Measurements from ENCODE around the gene MAGI2.

The MAGI2 gene

GRCh38 chr7:78489476-78490240, 963.8 kb downstream of the MAGI2 start:
- DNase-seq (ENCODE audit: extremely low read depth, low read depth), result no peak
- no peak overlapping the region for H3K4me3 ChIP-seq (replicated peaks; ENCODE audit: low read depth, low read length)
- no peak for TF ChIP-seq CTCF (IDR thresholded peaks at IDR 0.05; ENCODE audit: low read depth, low read length, missing control alignments)

DNA sequence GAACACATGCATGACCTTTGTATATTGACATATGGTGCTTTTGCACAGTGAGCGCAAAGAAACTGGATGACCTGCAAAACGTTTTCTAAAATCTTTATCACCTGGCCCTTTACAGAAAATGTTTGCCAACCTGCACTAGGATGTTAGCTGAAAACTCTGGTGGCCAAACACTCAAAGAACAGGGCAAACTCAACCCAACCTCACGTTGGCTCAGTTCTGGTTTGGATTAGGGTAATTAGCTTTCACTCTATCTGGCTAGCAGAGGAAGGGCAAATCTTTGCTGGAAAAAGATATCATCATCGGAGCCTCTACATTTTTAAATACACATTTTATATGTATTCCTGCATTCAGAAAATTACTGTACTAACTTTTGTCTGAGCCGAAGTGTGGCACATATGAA, 966.0 kb downstream of the MAGI2 start:
- no peak overlapping the region for H3K4me3 ChIP-seq (replicated peaks; ENCODE audit: low read depth, low read length)
- no peak for TF ChIP-seq CTCF (IDR thresholded peaks at IDR 0.05; ENCODE audit: low read depth, low read length, missing control alignments)
- no peak for DNase-seq (ENCODE audit: extremely low read depth, low read depth)

DNA sequence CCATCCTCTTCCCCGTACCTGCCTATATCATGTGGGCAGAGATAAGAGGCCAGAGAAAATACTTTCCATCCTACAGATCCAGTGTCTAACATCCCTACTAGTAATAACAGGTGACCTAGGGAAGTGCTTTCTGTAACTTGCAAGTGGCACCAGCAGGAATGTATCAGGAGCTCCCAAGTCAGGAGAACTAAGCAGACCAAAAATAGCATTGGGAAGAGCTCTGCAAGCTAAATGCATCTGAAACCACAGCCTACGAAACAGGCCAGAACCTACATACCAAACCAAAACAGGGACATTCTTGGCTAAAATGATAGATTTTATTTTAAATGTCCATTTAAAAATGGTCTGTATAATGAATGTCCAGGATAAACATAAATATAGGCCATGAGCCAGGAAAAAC, 974.1 kb downstream of the MAGI2 start:
- DNase-seq (ENCODE audit: extremely low read depth, low read depth), result no peak
- no peak overlapping the region for H3K4me3 ChIP-seq (replicated peaks; ENCODE audit: low read depth, low read length)
- no peak for TF ChIP-seq CTCF (IDR thresholded peaks at IDR 0.05; ENCODE audit: low read depth, low read length, missing control alignments)

GRCh38 chr7:78476851-78477405, 976.5 kb downstream of the MAGI2 start:
- no peak for TF ChIP-seq CTCF (IDR thresholded peaks at IDR 0.05; ENCODE audit: low read depth, low read length, missing control alignments)
- no peak for DNase-seq (ENCODE audit: extremely low read depth, low read depth)
- H3K4me3 ChIP-seq (replicated peaks; ENCODE audit: low read depth, low read length), result no peak overlapping the region

DNA sequence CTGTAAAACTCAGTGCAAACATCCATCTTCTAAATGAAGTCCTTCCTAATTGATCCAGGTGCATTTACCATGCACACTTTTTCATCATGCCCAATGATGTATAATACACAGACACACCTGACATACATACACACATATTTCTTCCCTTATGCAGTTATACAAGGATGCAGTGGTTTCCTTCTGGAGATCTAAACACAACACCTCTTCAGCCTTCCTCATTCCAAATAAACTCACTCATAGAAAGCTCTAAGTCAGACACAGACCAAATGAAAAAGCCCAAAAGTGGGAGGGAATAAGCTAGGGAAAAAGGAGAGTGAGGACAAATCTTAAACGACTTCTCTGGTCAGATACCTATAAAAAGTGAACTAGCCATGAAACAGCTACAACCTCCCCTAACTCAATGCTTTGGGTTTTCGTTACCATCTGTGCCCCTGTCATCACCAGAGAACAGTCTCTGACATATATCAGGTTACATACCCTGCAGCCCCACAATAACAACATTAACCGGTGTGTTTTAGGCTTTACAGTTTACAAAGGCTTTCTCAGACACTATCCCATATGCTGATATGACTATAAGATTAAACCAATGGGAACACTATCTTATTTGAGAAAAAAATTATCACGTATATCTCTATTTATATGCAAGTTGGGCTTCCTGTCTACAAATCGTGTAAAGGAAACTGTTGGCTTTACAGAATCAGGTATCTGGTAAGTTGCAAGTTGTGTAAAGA, 979.7 kb downstream of the MAGI2 start:
- no peak for TF ChIP-seq CTCF (IDR thresholded peaks at IDR 0.05; ENCODE audit: low read depth, low read length, missing control alignments)
- no peak overlapping the region for H3K4me3 ChIP-seq (replicated peaks; ENCODE audit: low read depth, low read length)
- DNase-seq (ENCODE audit: extremely low read depth, low read depth), result no peak

- no peak overlapping the region for H3K4me3 ChIP-seq (replicated peaks; ENCODE audit: low read depth, low read length)
- DNase-seq (ENCODE audit: extremely low read depth, low read depth), result peak; percentile 20
- no peak for TF ChIP-seq CTCF (IDR thresholded peaks at IDR 0.05; ENCODE audit: low read depth, low read length, missing control alignments)
Measured at GRCh38 chr7:78473021-78473420, 980.4 kb downstream of the MAGI2 start.

Measured in HFF-Myc (cell line).